ENCODE measurements around the gene RASA2.

RASA2 gene

GRCh38 chr3:141447383-141447782, 39.4 kb upstream of the RASA2 start:
- DNase-seq, result no peak
- Histone ChIP-seq H2AFZ (ENCODE audit: low read length) (no peak overlapping the region), H3K4me3 (ENCODE audit: low read length) (no peak overlapping the region), H3K9ac (ENCODE audit: low read length) (no peak overlapping the region), H3K4me1 (ENCODE audit: low read length) (peaks cover 44% of the 10 kb centered on the region), H3F3A (ENCODE audit: insufficient read depth, low read length) (peaks cover 99% of the 10 kb centered on the region), H3K79me2 (ENCODE audit: low read length) (peaks cover 64% of the 10 kb centered on the region), H3K27ac (ENCODE audit: low read length) (no peak overlapping the region), H3K9me2 (replicated peaks; ENCODE audit: insufficient read depth, low read length) (no peaks in the 10 kb centered on the region), H4K20me1 (ENCODE audit: insufficient read depth, low read length) (peaks cover 77% of the 10 kb centered on the region), H3K9me3 (replicated peaks; ENCODE audit: insufficient read depth, low read length) (no peaks in the 10 kb centered on the region), H3K4me2 (ENCODE audit: low read depth, low read length) (no peak overlapping the region), H3K36me3 (replicated peaks; ENCODE audit: insufficient read depth, low read length) (peaks cover 58% of the 10 kb centered on the region), H3K27me3 (replicated peaks; ENCODE audit: insufficient read depth, low read length) (no peaks in the 10 kb centered on the region)
- no peak for TF ChIP-seq CTCF (IDR thresholded peaks at IDR 0.05; ENCODE audit: low read length)
- no peak for TF ChIP-seq EZH2phosphoT487 (IDR thresholded peaks at IDR 0.05; ENCODE audit: low read length)
- no peak for TF ChIP-seq EZH2 (optimal IDR thresholded peaks at IDR 0.05; ENCODE audit: low read depth, low read length)

GRCh38 chr3:141448606-141449220, 38.1 kb upstream of the RASA2 start:
- H3K9ac ChIP-seq (ENCODE audit: low read length), result no peak overlapping the region
- no peaks in the 10 kb centered on the region for H3K9me2 ChIP-seq (replicated peaks; ENCODE audit: insufficient read depth, low read length)
- peaks cover 95% of the 10 kb centered on the region for H3F3A ChIP-seq (ENCODE audit: insufficient read depth, low read length)

GRCh38 chr3:141449424-141449823, 37.4 kb upstream of the RASA2 start:
- Histone ChIP-seq H3K27ac (ENCODE audit: low read length) (no peak overlapping the region), H3K9ac (ENCODE audit: low read length) (no peak overlapping the region), H3K4me3 (ENCODE audit: low read length) (no peak overlapping the region), H3K9me2 (replicated peaks; ENCODE audit: insufficient read depth, low read length) (no peaks in the 10 kb centered on the region), H3K4me2 (ENCODE audit: low read depth, low read length) (no peak overlapping the region), H3K4me1 (ENCODE audit: low read length) (peaks cover 32% of the 10 kb centered on the region), H2AFZ (ENCODE audit: low read length) (no peak overlapping the region), H3F3A (ENCODE audit: insufficient read depth, low read length) (peaks cover 89% of the 10 kb centered on the region), H3K27me3 (replicated peaks; ENCODE audit: insufficient read depth, low read length) (no peaks in the 10 kb centered on the region), H3K79me2 (ENCODE audit: low read length) (peaks cover 47% of the 10 kb centered on the region), H4K20me1 (ENCODE audit: insufficient read depth, low read length) (peaks cover 57% of the 10 kb centered on the region), H3K36me3 (replicated peaks; ENCODE audit: insufficient read depth, low read length) (peaks cover 39% of the 10 kb centered on the region), H3K9me3 (replicated peaks; ENCODE audit: insufficient read depth, low read length) (no peaks in the 10 kb centered on the region)
- DNase-seq, result no peak
- TF ChIP-seq EZH2phosphoT487 (IDR thresholded peaks at IDR 0.05; ENCODE audit: low read length), result no peak
- no peak for TF ChIP-seq CTCF (IDR thresholded peaks at IDR 0.05; ENCODE audit: low read length)
- no peak for TF ChIP-seq EZH2 (optimal IDR thresholded peaks at IDR 0.05; ENCODE audit: low read depth, low read length)

More at GRCh38 chr3:141448606-141449220, 38.1 kb upstream of the RASA2 start:
- Histone ChIP-seq H3K4me2 (ENCODE audit: low read depth, low read length) (no peak overlapping the region), H3K36me3 (replicated peaks; ENCODE audit: insufficient read depth, low read length) (peaks cover 45% of the 10 kb centered on the region), H3K27me3 (replicated peaks; ENCODE audit: insufficient read depth, low read length) (no peaks in the 10 kb centered on the region), H2AFZ (ENCODE audit: low read length) (no peak overlapping the region), H3K4me3 (ENCODE audit: low read length) (no peak overlapping the region), H3K27ac (ENCODE audit: low read length) (no peak overlapping the region), H3K9me3 (replicated peaks; ENCODE audit: insufficient read depth, low read length) (no peaks in the 10 kb centered on the region), H4K20me1 (ENCODE audit: insufficient read depth, low read length) (peaks cover 64% of the 10 kb centered on the region), H3K4me1 (ENCODE audit: low read length) (peaks cover 34% of the 10 kb centered on the region), H3K79me2 (ENCODE audit: low read length) (peaks cover 51% of the 10 kb centered on the region)
- TF ChIP-seq CTCF (IDR thresholded peaks at IDR 0.05; ENCODE audit: low read length) (no peak), EZH2 (optimal IDR thresholded peaks at IDR 0.05; ENCODE audit: low read depth, low read length) (no peak), EZH2phosphoT487 (IDR thresholded peaks at IDR 0.05; ENCODE audit: low read length) (no peak)
- DNase-seq, result no peak
